Fibroblast of mammary gland (primary cell): ENCODE measurements around the gene TEX29.
A peak's percentile ranks its signal among the peaks of the same experiment; 100 is the strongest.

Source experiments
- DNase-seq: peaks from one replicate; pipeline ENCODE4 v3.0.0-alpha.2; 2010; ENCODE audit warnings: low read depth
- H3K4me3 ChIP-seq: 2 replicates; pipeline ENCODE4 v1.5.1; 2011; ENCODE audit warnings: low read depth, mild to moderate bottlenecking, low read length, moderate library complexity; ENCODE audit not compliant: control insufficient read depth
- TF ChIP-seq, protein P1 (sequence below): conservative IDR thresholded peaks from 2 replicates; pipeline ENCODE4 v1.5.1; 2011; ENCODE audit warnings: low read depth, low read length, inconsistent platforms; ENCODE audit not compliant: control insufficient read depth, insufficient read depth

Gene TEX29

DNA sequence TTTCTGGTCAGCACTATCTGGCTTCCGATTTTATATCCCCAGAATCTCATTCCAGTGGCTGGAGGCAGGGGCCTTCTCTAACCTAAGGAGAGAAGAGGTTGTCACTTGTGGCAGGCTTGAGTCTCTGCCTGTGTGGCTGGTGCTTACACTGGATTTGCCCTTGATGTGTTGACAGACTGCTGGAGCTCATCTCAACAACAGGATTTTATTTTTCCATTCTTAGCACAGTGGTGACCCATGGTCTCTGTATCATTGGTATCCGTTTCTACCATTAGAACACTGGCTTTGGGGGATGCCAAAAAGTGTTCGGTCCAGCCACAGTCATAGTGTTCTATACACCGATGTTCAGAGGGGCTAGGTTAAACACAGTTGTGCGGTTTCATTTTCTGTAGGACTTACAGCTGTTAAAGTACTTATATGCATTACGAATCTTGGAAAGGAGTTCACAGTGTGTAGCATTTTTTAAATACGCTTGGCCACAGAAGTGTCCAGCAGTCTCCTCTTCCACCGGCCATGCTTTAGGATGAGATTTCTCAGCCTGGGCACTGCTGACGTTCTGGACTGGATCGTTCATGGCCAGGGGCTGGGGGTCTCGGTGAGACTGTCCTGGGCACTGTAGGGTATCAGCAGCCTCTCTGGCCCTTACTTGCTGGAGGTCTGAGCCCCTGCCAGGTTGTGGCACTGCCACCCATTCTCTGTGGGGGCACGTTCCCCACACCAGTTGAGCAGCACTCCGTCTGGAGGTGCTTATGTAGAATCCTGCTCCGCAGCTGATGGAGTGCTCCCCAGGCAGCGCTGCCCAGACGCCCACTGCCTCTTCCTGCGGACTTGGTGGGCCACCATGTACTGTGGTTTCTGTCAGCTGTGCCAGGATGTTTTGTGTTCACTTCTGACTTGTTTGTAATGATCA is 41.4 kb upstream of the TEX29 start:
- no peak overlapping the region for H3K4me3 ChIP-seq
- no peak for DNase-seq
- TF ChIP-seq, protein P1, sequence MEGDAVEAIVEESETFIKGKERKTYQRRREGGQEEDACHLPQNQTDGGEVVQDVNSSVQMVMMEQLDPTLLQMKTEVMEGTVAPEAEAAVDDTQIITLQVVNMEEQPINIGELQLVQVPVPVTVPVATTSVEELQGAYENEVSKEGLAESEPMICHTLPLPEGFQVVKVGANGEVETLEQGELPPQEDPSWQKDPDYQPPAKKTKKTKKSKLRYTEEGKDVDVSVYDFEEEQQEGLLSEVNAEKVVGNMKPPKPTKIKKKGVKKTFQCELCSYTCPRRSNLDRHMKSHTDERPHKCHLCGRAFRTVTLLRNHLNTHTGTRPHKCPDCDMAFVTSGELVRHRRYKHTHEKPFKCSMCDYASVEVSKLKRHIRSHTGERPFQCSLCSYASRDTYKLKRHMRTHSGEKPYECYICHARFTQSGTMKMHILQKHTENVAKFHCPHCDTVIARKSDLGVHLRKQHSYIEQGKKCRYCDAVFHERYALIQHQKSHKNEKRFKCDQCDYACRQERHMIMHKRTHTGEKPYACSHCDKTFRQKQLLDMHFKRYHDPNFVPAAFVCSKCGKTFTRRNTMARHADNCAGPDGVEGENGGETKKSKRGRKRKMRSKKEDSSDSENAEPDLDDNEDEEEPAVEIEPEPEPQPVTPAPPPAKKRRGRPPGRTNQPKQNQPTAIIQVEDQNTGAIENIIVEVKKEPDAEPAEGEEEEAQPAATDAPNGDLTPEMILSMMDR: no peak

- no peak overlapping the region for H3K4me3 ChIP-seq
- TF ChIP-seq, protein P1: no peak
- DNase-seq: no peak
Measured at GRCh38 chr13:111280226-111280625, 40.2 kb upstream of the TEX29 start.

DNA sequence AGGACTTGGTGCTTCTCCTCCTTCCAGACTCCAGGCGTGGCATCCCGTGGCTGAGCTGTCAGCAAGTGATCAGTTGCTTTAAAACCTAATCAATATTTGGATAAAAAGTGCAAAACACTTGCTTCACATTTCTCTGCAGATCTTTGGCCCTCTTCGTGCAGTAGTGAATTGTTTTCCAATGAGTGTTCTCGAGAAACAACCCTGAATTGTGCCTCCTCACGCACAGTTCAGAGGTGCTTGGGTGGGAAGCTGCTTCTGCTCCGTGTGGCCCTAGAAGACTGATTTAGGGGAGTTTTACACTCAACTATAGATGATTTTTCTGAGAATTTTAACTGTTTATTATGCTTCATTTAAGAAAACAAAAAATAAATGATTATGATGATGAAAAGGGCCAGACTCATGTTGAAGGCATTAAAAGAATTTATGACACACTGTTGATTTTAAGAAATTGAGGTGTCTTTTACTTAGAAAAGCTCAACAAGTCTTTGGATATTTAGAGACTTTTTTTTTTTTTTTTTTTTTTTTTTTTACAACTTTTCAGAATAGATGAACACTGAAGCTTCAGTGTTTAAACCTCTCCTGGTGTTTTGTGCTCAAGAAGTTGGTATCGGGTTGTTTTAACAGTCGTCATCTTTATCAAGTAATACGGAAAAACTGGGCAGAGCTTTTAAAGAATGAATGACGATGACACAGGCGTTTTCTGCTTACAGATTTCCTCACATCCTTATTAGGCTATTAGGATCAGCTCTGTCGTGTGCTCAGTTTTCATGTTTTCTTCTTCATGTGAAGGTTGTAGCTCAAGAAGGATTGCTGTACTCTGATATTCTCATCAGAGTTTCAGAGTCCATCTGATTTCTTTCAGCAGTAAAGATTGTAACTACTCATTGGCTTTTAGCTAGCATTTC is 39.5 kb upstream of the TEX29 start:
- no peak overlapping the region for H3K4me3 ChIP-seq
- TF ChIP-seq, protein P1: no peak
- DNase-seq: peak; percentile 70

- TF ChIP-seq, protein P1: no peak
- DNase-seq: peak; percentile 55
- no peak overlapping the region for H3K4me3 ChIP-seq
Measured at GRCh38 chr13:111281751-111282311, 38.6 kb upstream of the TEX29 start.

- no peak for DNase-seq
- TF ChIP-seq, protein P1: no peak
- H3K4me3 ChIP-seq: no peak overlapping the region
Measured at GRCh38 chr13:111282425-111282824, 38.0 kb upstream of the TEX29 start.

- TF ChIP-seq, protein P1: no peak
- no peak for DNase-seq
- H3K4me3 ChIP-seq: no peak overlapping the region
Measured at GRCh38 chr13:111282997-111283396, 37.4 kb upstream of the TEX29 start.
